Right lung (tissue), 5 donors: ENCODE measurements around the gene NUMA1. TPM values are rescaled to one million over a fixed set of nuclear protein-coding genes. Genes with fewer than 3 reads are reported as not detected.

Experiments used
- DNase-seq, 2 donors: peaks; one replicate each; pipeline ENCODE4 v3.0.0-alpha.2; 2013
- polyA plus RNA-seq, 5 donors: library from polyadenylated mRNA; unstranded; fragments of 120-200 nt; gene quantifications; one replicate each; pipeline versions ENCODE4 v1.2.1 to v1.2.3, GENCODE V29; 2013; ENCODE audit warnings: inconsistent platforms in 1 of 5, low replicate concordance in 1 of 5; ENCODE audit not compliant: insufficient read length in 5 of 5, insufficient read depth in 1 of 5

NUMA1 gene
- polyA plus RNA-seq, 5 donors, result 285 to 353 (median 311) TPM

GRCh38 chr11:72023335-72023734 lies 57.0 kb downstream of the NUMA1 start:
- DNase-seq, result no peak

- no peak for DNase-seq
Observed at GRCh38 chr11:72018171-72018570, 62.2 kb downstream of the NUMA1 start.

GRCh38 chr11:72015511-72016061 lies 64.8 kb downstream of the NUMA1 start:
- no peak for DNase-seq

DNA sequence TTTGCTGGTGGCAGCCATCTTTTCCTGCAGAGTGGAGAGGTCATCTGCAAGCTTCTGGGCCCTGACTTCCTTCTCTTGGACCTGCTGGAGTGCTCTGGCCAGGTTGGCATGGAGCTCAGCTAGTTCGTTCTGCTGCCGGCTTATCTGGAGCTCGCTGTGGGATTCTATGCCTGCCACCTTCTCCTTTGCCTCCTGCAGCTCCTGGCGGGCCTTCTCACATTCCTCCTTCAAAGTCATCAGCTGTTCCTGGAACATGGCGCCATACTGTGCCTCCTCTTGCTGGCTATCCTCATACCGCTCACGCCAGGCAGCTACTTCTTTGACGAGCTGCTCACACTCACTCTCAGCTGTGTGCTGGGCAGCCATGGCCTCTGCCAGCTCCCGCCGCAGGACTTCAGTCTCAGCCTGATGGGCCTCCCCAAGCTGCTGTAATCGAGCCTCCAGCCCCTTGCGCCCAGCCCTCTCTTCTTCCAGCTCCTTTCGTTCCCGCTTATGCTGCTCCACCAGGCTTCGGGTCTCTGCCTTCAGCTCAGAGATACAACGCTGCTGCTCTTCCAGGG lies 65.5 kb downstream of the NUMA1 start:
- DNase-seq, result no peak

- DNase-seq, result no peak
Observed at GRCh38 chr11:72013765-72014711, 66.3 kb downstream of the NUMA1 start.

- DNase-seq, result no peak
Observed at GRCh38 chr11:72012897-72013721, 67.2 kb downstream of the NUMA1 start.

DNA sequence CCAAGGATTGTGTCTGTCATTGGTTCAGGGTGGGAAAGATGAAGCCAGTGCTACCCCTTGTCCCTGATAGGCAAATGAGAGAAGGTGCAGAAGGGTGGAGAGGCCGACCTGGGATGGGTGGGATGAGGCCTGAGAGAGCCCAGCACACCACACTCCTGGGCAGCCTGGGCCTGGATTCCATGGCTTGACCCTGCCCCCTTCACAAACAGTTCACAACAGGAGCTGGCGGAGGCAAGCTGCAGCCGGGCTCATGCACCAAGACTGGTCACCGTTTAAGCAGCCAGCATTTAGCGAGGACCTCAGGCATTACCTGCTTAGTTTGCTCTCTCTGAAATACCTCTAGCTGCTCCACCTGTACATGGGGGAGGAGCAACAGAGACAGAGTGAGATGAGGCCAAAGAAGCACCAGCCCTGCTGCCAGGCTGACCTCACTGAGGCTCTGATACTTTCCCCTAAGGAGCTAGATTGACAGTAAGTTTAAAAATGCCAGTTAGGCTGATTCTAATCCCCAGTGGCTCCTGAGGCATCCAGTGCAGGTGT lies 68.2 kb downstream of the NUMA1 start:
- DNase-seq, result no peak

DNA sequence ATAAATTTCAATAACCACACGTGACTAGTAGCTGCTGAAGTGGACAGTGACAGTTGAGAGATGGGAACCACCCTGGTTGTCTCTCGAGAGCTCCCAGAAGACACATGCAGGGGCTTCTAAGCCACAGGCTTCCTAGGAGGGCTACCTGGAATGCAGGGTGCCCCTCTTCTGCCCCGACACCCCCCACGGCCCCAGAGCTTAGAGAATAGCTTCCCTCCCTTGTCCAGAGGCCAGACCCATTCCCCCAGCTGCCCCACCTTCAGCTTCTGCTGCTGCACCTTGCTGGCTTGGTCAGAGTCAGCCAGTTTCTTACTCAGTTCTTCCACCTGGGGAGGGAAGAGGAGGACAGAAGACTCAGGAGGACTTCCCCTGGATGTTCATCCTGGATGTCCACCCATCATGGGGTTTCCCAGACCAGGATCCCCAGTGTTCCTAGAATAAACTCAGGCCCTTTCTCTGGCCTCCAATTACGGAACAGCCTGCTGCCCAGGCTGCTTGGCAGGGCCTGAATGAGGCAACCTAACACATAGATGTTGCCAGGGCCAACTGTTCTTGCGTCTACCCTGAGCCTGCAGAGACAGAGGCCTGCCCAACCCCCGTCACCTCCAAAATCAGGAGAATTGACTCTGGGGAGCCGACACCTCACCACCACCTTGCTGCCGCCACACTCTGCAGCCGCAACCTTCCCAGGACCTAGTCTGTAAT lies 69.7 kb downstream of the NUMA1 start:
- no peak for DNase-seq

GRCh38 chr11:72009156-72009555 lies 71.2 kb downstream of the NUMA1 start:
- DNase-seq, result no peak

GRCh38 chr11:72008728-72009127 lies 71.6 kb downstream of the NUMA1 start:
- no peak for DNase-seq

DNA sequence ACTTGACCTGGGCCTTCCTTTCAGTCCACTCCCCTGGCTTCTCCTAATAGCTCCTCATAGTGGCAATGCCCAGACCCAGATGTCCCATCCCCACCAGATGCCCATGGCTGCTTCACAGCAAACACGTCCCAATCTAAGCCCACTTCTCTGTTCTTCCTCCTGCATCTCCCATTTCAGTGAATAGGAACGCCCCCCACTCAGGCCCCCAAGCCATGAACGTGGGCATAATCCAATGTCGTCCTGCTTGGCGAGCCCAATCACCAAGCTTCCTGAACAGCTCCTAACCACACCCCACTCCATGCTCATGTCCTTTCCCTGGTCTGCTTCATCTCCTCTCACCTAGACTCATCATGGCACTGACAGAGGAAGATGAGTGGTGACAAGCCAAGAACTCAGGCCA lies 72.8 kb downstream of the NUMA1 start:
- no peak for DNase-seq

DNA sequence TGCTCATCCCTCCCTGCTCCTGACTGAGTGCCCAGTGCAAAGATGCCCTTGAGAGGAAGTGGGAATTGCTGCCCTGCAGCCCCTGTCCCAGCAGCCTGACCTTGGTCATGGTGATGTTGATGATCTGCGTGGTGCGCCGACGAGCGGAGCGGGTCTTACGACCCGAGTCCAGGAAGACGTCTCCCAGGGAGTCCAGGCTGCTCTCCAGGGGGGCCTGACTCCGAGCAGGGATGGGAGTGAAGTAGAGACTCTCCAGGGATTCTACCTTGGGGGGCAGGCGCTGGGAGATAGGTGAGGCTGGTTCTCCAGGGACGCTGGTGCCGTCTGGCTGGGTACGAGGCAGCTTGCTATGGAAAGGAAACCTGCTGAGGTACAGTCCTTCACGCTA lies 73.3 kb downstream of the NUMA1 start:
- no peak for DNase-seq

GRCh38 chr11:72006309-72007088 lies 73.8 kb downstream of the NUMA1 start:
- no peak for DNase-seq

DNA sequence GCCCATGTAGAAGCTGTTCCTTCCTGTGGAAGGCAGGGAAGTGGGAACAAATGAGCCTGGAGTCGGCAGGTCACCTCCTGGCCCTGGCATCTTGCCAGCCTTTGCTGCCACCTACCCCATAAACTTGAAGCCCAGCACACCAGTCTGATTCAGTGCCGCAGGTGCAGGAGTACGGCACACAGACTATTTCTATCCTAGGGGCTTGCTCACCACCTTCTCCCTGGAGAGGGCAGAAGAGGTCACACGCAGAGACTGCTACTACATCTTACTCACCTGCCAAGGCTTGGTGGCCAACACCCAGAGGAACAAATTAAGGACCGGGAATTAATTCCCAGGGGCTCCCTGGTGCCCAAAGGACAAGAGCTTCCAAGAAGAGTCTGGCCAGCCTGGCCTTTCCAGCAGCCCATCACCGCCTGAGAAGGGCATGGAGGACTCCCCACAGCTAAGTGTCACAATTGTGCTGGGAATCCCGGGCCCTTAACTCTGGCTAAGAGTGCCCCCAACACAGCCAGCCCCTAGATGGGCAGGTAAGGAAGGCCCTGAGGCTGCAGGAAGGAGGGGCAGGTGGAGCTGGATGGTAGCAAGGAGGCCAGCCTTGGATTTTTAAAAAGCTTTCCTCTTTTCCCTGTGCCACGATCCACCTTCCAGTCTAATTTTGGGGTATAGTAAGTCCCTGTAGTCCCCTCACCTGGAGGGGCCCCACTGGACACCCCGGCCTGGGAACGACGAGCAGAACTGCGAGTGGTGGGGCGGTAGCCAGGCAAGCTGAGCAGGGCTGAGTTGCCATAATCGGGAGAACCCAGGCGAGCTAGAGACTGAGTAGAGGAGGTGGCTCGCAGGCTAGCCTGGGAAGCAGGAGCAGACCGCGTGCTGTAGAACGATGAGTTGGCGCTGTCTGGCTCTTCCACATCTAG lies 74.7 kb downstream of the NUMA1 start:
- DNase-seq, result no peak

DNA sequence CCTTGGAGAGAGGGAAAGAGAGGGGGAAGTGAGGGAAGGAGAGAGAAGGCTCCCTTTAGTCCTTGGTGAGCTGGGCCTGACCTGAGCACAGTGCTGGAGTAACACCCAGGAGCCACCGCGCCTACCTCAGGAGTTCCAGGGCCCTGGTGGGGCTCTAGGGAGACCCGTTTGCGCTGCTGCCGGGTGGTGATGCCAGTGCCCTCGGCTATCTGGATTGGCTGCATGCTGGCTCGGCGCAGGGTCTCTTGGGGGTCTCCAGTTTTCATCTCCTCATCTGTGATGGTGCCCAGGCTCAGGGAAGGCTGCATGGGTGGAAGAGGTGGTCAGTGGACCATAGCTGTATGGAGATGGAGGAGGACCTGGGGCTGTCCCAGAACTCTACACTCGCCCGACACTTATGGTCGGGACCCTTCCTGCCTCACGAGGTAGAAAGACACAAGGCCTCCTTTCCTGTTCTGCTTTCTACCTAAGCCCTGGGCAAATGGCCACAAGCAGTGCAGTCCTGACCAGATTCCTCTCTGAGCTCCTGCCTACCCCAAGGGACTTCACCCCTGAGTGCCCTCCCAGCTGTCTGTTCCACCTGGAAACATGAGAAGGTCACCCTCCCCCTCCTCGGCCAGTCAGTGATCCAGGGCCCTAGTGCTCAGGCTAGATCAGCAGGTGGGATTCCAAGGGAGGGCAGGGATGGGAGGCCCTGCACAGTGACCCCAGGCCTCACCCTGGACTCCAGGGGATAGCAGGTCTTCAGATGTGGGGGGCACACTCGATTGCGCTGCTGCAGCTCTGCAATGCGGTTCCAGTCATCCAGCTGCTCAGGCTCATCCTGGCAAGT lies 75.6 kb downstream of the NUMA1 start:
- no peak for DNase-seq

GRCh38 chr11:72003776-72004171 lies 76.6 kb downstream of the NUMA1 start:
- DNase-seq, result no peak

DNA sequence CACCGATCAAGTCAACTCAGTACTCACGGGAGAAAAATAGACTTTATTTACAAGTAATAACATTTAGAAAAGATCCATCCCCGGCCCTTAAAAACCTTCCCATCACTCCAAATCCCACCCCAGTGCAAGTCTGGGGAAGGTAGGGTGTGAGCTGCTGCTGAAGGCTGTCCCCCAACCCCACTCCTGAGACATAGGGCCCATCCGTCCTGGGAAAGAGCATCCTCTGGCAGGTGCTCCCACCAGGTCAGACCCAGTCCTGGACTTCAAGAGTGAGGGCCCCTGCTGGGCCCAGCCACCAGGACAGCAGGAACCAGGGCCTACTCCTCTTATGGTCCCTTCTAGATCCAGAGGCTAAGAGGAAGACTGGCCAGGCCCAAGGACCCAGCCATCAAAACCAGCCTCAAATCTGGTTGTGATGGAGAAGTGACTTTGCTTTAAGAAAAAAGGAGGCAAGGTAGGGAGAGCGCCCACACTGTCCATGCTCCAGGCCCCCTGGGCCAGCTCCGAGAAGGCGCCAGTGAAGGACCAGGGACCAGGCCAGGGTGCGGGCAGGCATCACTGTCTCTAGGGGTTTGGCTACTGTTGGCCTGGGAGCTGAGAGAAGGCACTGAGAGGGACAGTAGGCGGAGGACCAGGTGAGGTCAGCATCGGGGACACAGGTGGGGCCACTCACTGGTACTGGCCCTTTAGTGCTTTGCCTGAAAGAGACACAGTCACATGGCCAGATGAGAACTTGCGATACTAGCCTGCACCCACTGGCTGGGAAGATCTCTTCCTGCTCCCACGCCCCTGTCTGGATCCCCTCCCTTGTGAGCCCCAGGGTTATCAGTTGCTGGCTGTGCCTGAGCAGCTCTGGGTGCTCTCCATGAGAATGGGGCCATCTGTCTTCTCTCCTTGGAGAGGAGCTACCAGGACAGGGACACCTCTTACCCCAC lies 77.2 kb downstream of the NUMA1 start:
- DNase-seq, result no peak
